Kidney capillary endothelial cell (primary cell): ENCODE data around the gene TMPRSS6.

ENCODE experiments used
- DNase-seq: peaks from one replicate; pipeline ENCODE4 v3.0.0-alpha.2; 2018; ENCODE audit warnings: low spot score

Gene TMPRSS6

GRCh38 chr22:37109242-37109917 is at the start of gene TMPRSS6:
Gene TMPRSS6 (minus strand): TSS chr22:37109713. CDS start chr22:37103417, 6,296 bp downstream.
- no peak for DNase-seq

- no peak for DNase-seq
These were observed 49.4 kb upstream of the TMPRSS6 start for GRCh38 chr22:37158963-37159290.

DNA sequence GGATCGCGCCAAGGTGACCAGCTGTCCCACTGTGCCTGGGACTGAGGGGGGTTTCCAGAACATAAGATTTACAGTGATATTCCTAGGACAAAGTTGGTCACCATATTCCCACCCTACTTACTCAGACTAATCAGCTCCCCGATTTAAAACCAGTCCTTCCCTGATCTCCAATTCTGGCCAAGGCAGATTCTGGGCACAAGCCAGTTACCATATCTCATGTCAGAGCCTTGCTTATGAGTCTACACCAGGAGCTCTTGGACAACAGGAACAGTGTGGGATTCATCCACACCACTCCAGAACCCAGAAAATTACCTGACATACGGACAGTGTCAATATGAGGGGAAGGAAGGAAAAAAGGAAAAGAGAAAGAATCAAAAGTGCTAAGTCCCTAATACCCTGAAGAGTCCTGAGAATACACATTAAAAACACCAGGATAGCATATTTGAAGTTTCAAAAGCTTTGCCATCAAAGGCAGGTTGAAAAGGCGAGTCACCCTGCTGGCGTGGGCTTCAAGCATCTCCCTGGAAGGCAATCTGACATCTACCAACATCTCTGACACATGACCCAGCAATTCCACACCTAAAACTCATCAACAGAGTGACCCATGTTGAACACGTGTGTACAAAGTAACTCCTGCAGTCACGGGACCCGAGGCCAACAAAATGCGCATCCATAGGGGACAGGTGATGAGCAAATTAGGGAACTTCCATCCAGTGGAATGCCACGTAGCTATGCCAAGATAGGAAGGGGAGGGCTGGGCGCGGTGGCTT is 48.2 kb upstream of the TMPRSS6 start:
- DNase-seq = no peak

DNA sequence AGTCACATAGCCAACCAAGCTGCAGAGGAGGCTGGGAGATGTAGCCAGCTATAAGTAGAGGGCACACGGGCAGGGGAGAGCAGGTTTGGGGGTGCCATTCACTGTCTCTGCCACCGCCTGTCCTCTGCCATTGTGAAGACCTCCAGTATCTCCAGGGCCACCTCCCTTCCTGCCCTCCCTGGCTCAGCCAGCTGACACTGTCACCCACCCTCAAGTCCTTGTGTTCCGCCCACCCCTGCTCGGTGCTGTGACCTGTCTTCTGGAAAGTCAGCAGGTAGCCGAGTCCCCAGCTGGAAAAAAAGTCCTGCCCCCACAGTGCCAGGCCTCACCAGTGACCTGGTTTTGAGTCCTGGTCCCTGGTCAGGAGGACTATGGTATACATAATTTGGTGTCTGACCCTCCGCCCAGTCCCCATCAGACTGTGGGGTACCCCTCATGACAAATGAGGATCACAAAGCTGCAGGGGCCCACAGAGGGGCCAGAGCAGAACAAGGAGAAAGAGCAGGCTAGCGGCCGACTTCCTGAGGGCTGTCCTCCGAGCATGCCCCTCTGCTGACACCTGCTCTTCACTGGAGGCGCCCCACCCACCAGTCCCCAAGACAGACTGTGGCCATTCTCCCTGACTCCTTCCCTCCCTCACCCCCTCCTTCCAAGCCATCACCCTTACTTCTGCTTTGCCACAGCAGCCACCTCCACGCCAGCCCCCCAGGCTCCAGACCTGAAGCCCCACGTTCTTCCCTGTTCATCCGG is 47.3 kb upstream of the TMPRSS6 start:
- DNase-seq = no peak

DNA sequence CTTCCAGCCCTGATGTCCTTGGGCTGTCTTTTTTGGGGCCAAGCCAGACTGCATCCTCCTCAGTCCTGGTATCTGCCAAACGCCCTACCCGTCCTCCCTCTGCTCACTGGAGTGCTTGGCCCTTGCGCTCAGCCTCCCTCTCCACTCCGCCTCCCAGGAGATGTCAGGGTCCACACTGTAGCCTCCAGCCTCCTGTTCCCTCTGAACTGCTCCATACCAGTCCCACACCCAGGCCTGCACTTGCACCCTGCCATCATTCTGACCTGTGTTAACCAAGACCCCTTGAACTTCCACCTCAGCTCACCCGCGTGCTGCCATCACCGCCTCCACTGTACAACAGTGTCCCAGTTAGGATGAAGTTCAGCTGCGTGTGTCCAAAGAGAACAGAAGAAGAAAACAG is 46.5 kb upstream of the TMPRSS6 start:
- no peak for DNase-seq

GRCh38 chr22:37154925-37155712 is 45.6 kb upstream of the TMPRSS6 start:
- DNase-seq = peak; percentile 23

DNA sequence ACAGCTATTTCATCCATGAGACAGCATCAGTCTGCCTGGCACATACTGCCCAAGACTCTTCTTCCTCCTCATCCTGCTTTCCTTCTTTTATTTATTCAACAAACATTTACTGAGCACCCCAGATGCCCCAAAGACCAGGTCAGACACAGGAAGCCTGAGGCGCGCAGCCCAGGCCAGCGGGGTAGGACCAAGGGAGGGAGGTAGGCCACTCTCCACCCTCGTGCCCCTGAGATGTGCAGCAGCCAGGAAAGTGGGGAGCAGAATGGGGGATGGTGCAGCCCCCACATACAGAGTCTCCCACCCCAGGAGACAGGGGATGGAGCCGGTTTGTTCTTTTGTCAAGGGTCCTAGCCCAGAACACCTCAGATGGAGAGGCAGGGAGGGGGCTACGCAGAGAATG is 44.4 kb upstream of the TMPRSS6 start:
- DNase-seq = no peak

- no peak for DNase-seq
These were observed 41.9 kb upstream of the TMPRSS6 start for GRCh38 chr22:37151401-37151800.

GRCh38 chr22:37150701-37151100 is 41.2 kb upstream of the TMPRSS6 start:
- no peak for DNase-seq

DNA sequence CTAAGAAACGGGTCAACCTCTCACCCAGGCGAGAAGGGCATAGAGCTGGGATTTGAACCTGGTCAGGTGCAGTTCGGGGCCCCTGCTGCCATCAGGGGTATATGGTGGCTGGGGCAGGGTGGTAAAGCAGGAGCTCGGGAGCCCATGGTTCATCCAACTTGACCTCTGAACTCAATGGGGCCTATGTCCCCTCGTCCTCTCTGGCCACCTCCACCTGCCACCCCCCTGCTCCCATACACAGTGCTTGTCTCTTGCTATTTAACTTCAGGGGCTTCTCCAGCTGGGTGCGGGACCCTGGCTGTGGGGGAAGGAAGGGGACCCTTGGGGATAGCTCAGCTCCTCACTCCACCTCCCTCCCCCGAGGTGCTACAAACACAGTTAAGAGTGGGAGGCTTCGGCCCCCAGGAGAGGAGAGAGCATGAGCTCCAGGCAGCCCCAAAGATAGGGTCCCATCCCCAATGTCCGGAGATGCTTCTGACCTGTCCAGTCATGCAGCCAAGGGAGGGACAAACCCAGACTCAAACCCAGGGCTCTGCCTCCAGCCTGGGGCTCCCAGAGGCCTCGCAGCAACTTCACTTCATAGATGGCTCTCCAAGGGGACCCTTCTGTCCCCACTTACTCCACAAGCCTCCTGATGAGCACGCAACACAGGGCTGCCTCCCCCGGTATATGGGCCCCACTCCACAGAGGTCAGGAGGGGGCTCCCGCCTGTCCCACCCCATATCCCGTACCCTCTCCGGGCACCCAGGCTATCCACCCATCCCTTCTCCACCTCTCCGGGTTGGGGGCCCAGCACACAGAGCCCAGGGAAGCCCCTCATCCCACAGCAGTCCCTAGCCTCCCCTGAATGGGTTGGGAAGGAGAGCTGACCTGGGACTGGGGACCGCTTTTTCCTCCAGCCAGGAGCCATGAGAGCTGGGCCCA is 39.5 kb upstream of the TMPRSS6 start:
- no peak for DNase-seq

- no peak for DNase-seq
These were observed 38.6 kb upstream of the TMPRSS6 start for GRCh38 chr22:37148031-37148651.

DNA sequence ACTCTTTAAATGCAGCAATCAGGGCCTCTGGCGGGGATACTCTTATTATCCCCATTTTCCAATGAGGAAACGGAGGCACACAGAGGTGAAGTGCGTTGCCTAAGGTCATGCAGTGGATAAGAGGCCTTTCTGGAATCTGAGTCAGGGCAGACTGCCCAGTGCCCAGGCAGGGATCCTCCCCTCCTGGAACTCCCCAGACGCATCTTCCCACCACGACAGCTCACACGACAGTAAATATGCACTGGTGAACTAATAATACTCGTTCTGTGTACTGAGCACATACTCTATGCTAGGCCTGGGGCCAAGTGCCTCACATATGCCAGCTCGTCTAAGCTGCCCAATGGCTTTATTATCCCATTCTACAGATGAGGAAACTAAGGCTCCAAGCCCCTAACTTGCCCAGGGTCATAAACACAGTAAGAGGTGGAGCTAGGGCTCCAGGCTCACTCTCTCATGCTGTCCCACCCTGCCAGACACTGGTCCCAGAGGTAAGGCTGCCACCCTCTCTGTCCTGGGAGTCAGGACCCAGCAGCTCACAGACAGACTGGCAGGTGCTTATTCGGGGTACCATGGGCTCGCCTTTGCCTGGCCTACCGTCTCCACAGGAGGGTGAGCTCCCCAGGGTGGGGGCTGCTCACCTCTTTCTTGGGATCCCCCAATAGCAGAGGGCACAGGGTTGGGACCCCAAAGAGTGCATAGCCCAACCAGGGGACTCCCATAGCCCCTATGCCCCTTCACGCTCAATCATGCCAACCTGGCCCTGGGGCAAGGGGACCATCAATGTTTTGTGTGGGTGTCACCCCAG is 37.9 kb upstream of the TMPRSS6 start:
- DNase-seq = no peak

- DNase-seq = no peak
These were observed 37.1 kb upstream of the TMPRSS6 start for GRCh38 chr22:37146507-37147180.

DNA sequence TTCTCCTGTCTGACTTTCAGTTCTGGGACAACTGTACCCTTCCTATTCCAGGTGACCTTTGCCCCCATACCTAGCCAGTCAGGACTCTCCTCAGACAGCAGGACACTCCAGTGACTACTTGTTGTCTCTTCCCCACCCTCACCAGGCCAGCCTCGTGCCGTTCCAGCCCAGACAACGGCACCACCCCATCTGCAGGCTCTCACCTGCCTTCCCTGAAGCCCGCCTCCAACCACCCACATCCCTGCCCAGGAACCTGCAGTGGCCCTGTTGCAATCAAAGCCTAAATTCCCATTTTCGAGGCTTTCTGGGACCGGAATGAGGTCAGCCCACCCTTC is 36.5 kb upstream of the TMPRSS6 start:
- no peak for DNase-seq

DNA sequence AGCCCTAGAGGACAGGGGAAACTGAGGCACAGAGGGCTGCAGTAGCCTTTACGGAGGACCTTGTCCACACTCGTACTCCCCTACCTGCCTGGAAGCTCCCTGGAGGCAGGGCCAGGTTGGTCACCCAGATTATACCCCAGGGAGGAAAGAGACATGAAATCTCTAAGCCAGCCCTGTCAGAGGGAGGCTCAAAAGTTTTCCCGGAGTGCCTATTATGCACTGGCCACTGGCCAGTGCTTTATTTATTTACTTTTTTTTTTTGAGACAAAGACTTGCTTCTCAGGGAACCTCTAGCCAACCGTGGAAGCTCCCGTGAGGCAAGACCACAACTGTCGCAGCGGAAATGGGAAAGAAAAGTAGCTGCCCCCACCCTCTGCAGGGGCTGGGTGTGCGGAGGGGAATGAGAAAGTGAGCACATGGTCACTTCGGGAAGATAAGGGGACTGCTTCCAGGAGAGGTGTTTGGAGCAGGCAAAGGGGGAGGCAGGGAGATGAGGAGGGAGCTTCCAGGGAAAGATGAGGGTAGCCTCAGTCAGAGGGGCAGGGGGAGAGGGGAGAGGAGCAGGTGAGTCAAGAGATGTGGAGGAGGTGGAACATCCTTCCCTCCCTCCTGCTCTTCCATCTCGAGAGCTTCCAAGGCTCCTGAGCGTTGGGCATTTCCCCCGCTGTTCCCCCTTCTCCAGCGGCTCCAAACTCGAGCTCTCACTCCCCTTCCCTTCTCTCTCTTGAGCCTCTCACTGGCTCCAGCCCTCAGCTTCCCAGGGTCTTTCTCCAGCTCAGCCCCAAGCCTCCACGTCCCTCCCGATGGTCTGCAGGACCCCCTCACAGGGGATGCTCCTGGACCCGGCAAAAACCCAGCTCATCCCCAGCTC is 35.9 kb upstream of the TMPRSS6 start:
- no peak for DNase-seq

DNA sequence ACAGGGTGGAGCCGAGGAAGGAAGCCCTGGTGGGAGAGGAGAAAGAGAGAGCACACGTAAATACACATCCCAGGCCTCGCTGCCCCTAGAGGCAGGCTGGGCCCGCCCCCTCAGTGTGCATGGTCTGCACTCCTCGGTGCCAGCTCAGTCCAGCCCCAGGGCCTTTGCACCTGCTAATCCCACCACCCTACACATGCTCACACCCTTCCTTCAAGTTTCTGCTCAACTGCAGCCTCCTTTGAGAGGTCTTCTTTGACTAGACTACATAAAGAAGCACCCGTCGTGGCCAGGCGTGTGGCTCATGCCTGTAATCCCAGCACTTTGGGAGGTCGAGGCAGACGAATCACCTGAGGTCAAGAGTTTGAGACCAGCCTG is 34.7 kb upstream of the TMPRSS6 start:
- no peak for DNase-seq

DNA sequence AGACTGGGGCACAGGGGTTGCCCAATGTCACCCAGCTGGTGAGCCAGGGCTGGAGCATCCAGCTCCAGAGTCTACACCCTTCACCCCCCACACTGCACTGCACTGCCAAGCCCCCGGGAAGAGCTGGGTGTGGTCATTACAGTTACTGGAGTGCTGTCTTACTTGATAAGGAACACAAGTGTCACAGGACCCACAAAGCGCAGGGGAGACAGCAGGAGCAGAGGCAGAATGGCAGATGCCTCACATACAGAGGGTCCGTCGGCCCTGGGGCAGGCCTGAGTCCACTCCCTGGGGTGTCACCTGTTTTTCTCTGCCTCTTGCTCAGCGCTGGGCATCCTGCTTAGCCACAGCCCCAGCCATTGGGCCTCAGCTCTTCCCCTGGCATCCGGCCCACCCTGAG is 32.5 kb upstream of the TMPRSS6 start:
- no peak for DNase-seq

GRCh38 chr22:37141476-37141875 is 32.0 kb upstream of the TMPRSS6 start:
- DNase-seq = no peak
